H9 (cell line): ENCODE results near the gene EDNRB. TPM values are rescaled to one million over a fixed set of nuclear protein-coding genes. Genes with fewer than 3 reads are reported as not detected.

ENCODE experiments used
- DNase-seq: peaks from one replicate; pipeline ENCODE4 v3.0.0-alpha.2; 2017
- H2AFZ ChIP-seq: one replicate; pipeline ENCODE4 v1.6.1; 2013; ENCODE audit warnings: mild to moderate bottlenecking, low read length, control low read depth, moderate library complexity
- H2AK5ac ChIP-seq: 2 replicates; pipeline ENCODE4 v1.6.1; 2013; ENCODE audit warnings: low read length, control low read depth, mixed read lengths; ENCODE audit not compliant: insufficient read length
- H2BK120ac ChIP-seq: one replicate; pipeline ENCODE4 v1.6.1; 2013; ENCODE audit warnings: low read depth, mild to moderate bottlenecking, low read length, control low read depth, inconsistent platforms; ENCODE audit not compliant: poor library complexity, severe bottlenecking
- H2BK12ac ChIP-seq: 2 replicates; pipeline ENCODE4 v1.6.1; 2013; ENCODE audit warnings: low read length, control low read depth, mixed read lengths, low read depth; ENCODE audit not compliant: insufficient read length
- H2BK15ac ChIP-seq: 2 replicates; pipeline ENCODE4 v1.6.1; 2013; ENCODE audit warnings: low read depth, low read length, control low read depth
- H2BK20ac ChIP-seq: one replicate; pipeline ENCODE4 v1.6.1; 2013; ENCODE audit warnings: low read depth, mild to moderate bottlenecking, low read length, control low read depth, inconsistent platforms; ENCODE audit not compliant: poor library complexity, severe bottlenecking
- H2BK5ac ChIP-seq: 2 replicates; pipeline ENCODE4 v1.6.1; 2013; ENCODE audit warnings: low read length, control low read depth, mixed read lengths; ENCODE audit not compliant: insufficient read length
- H3K14ac ChIP-seq: 2 replicates; pipeline ENCODE4 v1.6.1; 2013; ENCODE audit warnings: low read length, control low read depth; ENCODE audit not compliant: insufficient read depth
- H3K18ac ChIP-seq: 2 replicates; pipeline ENCODE4 v1.6.1; 2013; ENCODE audit warnings: low read depth, mild to moderate bottlenecking, mixed read lengths, low read length, control low read depth; ENCODE audit not compliant: insufficient read length
- H3K23ac ChIP-seq: 2 replicates; pipeline ENCODE4 v1.6.1; 2013; ENCODE audit warnings: low read length, control low read depth, mixed read lengths, low read depth; ENCODE audit not compliant: insufficient read length
- H3K23me2 ChIP-seq: 2 replicates; pipeline ENCODE4 v1.6.1; 2013; ENCODE audit warnings: low read depth, mild to moderate bottlenecking, mixed read lengths, low read length, control low read depth; ENCODE audit not compliant: insufficient read length, poor library complexity, severe bottlenecking
- H3K27ac ChIP-seq: 2 replicates; pipeline ENCODE4 v1.5.1; 2013; ENCODE audit warnings: low read length, control low read depth, mixed read lengths, low read depth; ENCODE audit not compliant: insufficient read length
- H3K27me3 ChIP-seq: 2 replicates; pipeline ENCODE4 v1.6.1; 2013; ENCODE audit warnings: low read length, control low read depth, inconsistent platforms; ENCODE audit not compliant: insufficient read depth
- H3K4ac ChIP-seq: 2 replicates; pipeline ENCODE4 v1.6.1; 2013; ENCODE audit warnings: low read depth, mild to moderate bottlenecking, control low read depth, inconsistent platforms, low read length, moderate library complexity
- H3K4me1 ChIP-seq: 2 replicates; pipeline ENCODE4 v1.6.1; 2013; ENCODE audit warnings: low read length, control low read depth, inconsistent platforms; ENCODE audit not compliant: insufficient read depth
- H3K4me2 ChIP-seq: 2 replicates; pipeline ENCODE4 v1.6.1; 2013; ENCODE audit warnings: low read length, control low read depth, mixed read lengths; ENCODE audit not compliant: insufficient read length, insufficient read depth
- H3K56ac ChIP-seq: 2 replicates; pipeline ENCODE4 v1.6.1; 2013; ENCODE audit warnings: low read depth, mild to moderate bottlenecking, mixed read lengths, low read length, control low read depth; ENCODE audit not compliant: insufficient read length
- H3K79me1 ChIP-seq: 2 replicates; pipeline ENCODE4 v1.6.1; 2013; ENCODE audit warnings: low read depth, mild to moderate bottlenecking, moderate library complexity, low read length, control low read depth, inconsistent platforms; ENCODE audit not compliant: insufficient read depth, poor library complexity, severe bottlenecking
- H3K79me2 ChIP-seq: 2 replicates; pipeline ENCODE4 v1.6.1; 2013; ENCODE audit warnings: low read length, control low read depth, inconsistent platforms; ENCODE audit not compliant: insufficient read depth
- H3K9ac ChIP-seq: 2 replicates; pipeline ENCODE4 v1.6.1; 2013; ENCODE audit warnings: low read length, control low read depth, mixed read lengths; ENCODE audit not compliant: insufficient read length; ENCODE audit errors: extremely low read depth
- H3K9me3 ChIP-seq: one replicate; pipeline ENCODE4 v1.6.1; 2013; ENCODE audit warnings: low read depth, low read length, inconsistent platforms; ENCODE audit not compliant: control insufficient read depth
- H3T11ph ChIP-seq: one replicate; pipeline ENCODE4 v1.6.1; 2013; ENCODE audit warnings: mild to moderate bottlenecking, low read length, control low read depth, inconsistent platforms
- H4K20me1 ChIP-seq: one replicate; pipeline ENCODE4 v1.6.1; 2013; ENCODE audit not compliant: control insufficient read depth, insufficient read length, insufficient read depth
- H4K5ac ChIP-seq: 2 replicates; pipeline ENCODE4 v1.6.1; 2013; ENCODE audit warnings: low read depth, mild to moderate bottlenecking, mixed read lengths, low read length, control low read depth; ENCODE audit not compliant: insufficient read length
- H4K8ac ChIP-seq: replicated peaks from 2 replicates; pipeline ENCODE4 v1.6.1; 2013; ENCODE audit warnings: low read length, control low read depth, mixed read lengths, low read depth; ENCODE audit not compliant: insufficient read length
- H4K91ac ChIP-seq: 2 replicates; pipeline ENCODE4 v1.6.1; 2013; ENCODE audit warnings: low read depth, mild to moderate bottlenecking, moderate library complexity, mixed read lengths, low read length, control low read depth; ENCODE audit not compliant: insufficient read length
- H3K27ac Mint-ChIP-seq, 3 experiments: 2 replicates in 2 of 3; 3 replicates in 1 of 3; pipeline ENCODE4 v1.8.0; 2020 to 2021; ENCODE audit warnings: mixed read lengths in 3 of 3, mild to moderate bottlenecking in 1 of 3, moderate library complexity in 1 of 3
- H3K27me3 Mint-ChIP-seq: 2 replicates; pipeline ENCODE4 v1.8.0; 2021; ENCODE audit warnings: low read depth, mild to moderate bottlenecking, moderate library complexity, mixed read lengths
- H3K36me3 Mint-ChIP-seq, 3 experiments: 2 replicates in 2 of 3; 3 replicates in 1 of 3; pipeline ENCODE4 v1.8.0; 2020 to 2021; ENCODE audit warnings: low read depth in 3 of 3, mixed read lengths in 3 of 3; ENCODE audit not compliant: insufficient read depth in 1 of 3
- H3K4me1 Mint-ChIP-seq, 2 experiments: 2 replicates each; pipeline ENCODE4 v1.8.0; 2020; ENCODE audit warnings: mixed read lengths in 2 of 2
- H3K4me3 Mint-ChIP-seq, 2 experiments: 2 replicates in 1 of 2; 3 replicates in 1 of 2; pipeline ENCODE4 v1.8.0; 2020 to 2021; ENCODE audit warnings: mild to moderate bottlenecking in 2 of 2, mixed read lengths in 2 of 2, moderate library complexity in 1 of 2
- H3K9me3 Mint-ChIP-seq, 2 experiments: 2 replicates in 1 of 2; 3 replicates in 1 of 2; pipeline ENCODE4 v1.8.0; 2020; ENCODE audit warnings: mild to moderate bottlenecking in 2 of 2, mixed read lengths in 2 of 2, moderate library complexity in 1 of 2
- CTCF ChIP-seq: fragments of 200-600 bp; sonication (generic); conservative IDR thresholded peaks from 3 replicates; pipeline ENCODE4 v1.8.0; 2021; ENCODE audit warnings: antibody characterized with exemption, mild to moderate bottlenecking
- WGBS: extraction: QIAGEN DNeasy Blood & Tissue Kit; methylation state at CpG from one replicate; pipeline ENCODE4 v1.1.7; 2013; ENCODE audit warnings: missing lambda C conversion rate, low lambda C conversion rate, mixed read lengths; ENCODE audit not compliant: insufficient read length; ENCODE audit errors: extremely low coverage; 5-methylcytosine and 5-hydroxymethylcytosine counted together
- total RNA-seq: library from RNA; stranded (reverse); gene quantifications from 2 replicates; pipeline ENCODE4 v1.2.1, GENCODE V29; 2021

Gene EDNRB
- total RNA-seq, 1 experiment from 2014 or later: 6.6 TPM

GRCh38 chr13:77896977-77897376 is 21.7 kb downstream of the EDNRB start:
- no peak overlapping the region for H2AK5ac ChIP-seq
- no peaks in the 10 kb centered on the region for H3K79me1 ChIP-seq
- H4K20me1 ChIP-seq: no peaks in the 10 kb centered on the region
- H3K4me2 ChIP-seq: no peak overlapping the region
- H3T11ph ChIP-seq: no peak overlapping the region
- H3K56ac ChIP-seq: no peak overlapping the region
- no peak overlapping the region for H2BK20ac ChIP-seq
- no peaks in the 10 kb centered on the region for H3K4me1 ChIP-seq
- H4K91ac ChIP-seq: no peak overlapping the region
- no peak overlapping the region for H3K27ac ChIP-seq
- H3K23me2 ChIP-seq: no peaks in the 10 kb centered on the region
- TF ChIP-seq CTCF: no peak
- H4K8ac ChIP-seq: no peak overlapping the region
- Mint-ChIP-seq H3K4me3 (no peak overlapping the region), H3K27ac (no peak overlapping the region), H3K9me3 (no peaks in the 10 kb centered on the region), H3K36me3 (no peaks in the 10 kb centered on the region), H3K4me1 (peaks cover 7 to 16% of the 10 kb centered on the region in 2 experiments), H3K27me3 (no peaks in the 10 kb centered on the region; the same call in 1 of the 2 replicates)
- H2BK12ac ChIP-seq: no peak overlapping the region
- H3K9ac ChIP-seq: no peak overlapping the region
- no peak overlapping the region for H2BK5ac ChIP-seq
- H3K18ac ChIP-seq: no peak overlapping the region
- no peak overlapping the region for H2AFZ ChIP-seq
- H2BK15ac ChIP-seq: no peak overlapping the region
- no peak overlapping the region for H2BK120ac ChIP-seq
- no peak overlapping the region for H3K14ac ChIP-seq
- no CpG with 5 or more reads among the region's 2 CpGs for WGBS
- H3K9me3 ChIP-seq: no peaks in the 10 kb centered on the region
- H4K5ac ChIP-seq: no peak overlapping the region
- H3K23ac ChIP-seq: no peak overlapping the region
- no peaks in the 10 kb centered on the region for H3K79me2 ChIP-seq
- no peaks in the 10 kb centered on the region for H3K27me3 ChIP-seq
- no peak for DNase-seq
- no peak overlapping the region for H3K4ac ChIP-seq
